HCT116 (cell line): ENCODE measurements around the gene IRF4. TPM values are rescaled to one million over a fixed set of nuclear protein-coding genes. Genes with fewer than 3 reads are reported as not detected.

Source experiments
- ATAC-seq: fragments of 200-7000 bp; cut with Tn5 transposase; 2 replicates; pipeline ENCODE4 v1.9.1; 2020; ENCODE audit warnings: mild to moderate bottlenecking, moderate library complexity
- BruUV-seq: library from RNA; stranded (reverse); fragments of 400-500 nt; replicated peaks from 2 replicates; lab custom pipeline; 2021; lab: Mats Ljungman, UMichigan
- CTCF ChIA-PET: fragments of 300-600 bp; sonication (Branson Sonifier 250); formaldehyde crosslinking; loops from one replicate; lab custom pipeline; 2021; ENCODE audit warnings: antibody characterized with exemption; lab: Charles Lee
- POLR2A ChIA-PET: fragments of 300-600, 350-600 bp; sonication (Branson Sonifier 250); formaldehyde crosslinking; loops from one replicate; lab custom pipeline; 2021; ENCODE audit warnings: antibody characterized with exemption; lab: Charles Lee
- RAD21 ChIA-PET, 2 experiments: fragments of 300-600 bp; sonication (Branson Sonifier 250); formaldehyde crosslinking; loops; one replicate each; lab custom pipeline; 2023; ENCODE audit warnings: low total read pairs in 2 of 2; ENCODE audit not compliant: uncharacterized antibody in 2 of 2, unreplicated experiment in 2 of 2, low non-redundant PET in 1 of 2; lab: Charles Lee
- DNase-seq: peaks from one replicate; pipeline ENCODE4 v3.0.0-alpha.2; 2010; ENCODE audit warnings: low read depth, low spot score
- H2AFZ ChIP-seq: fragments of 200-600 bp; shearing (Covaris generic), sonication (generic); 2 replicates; pipeline ENCODE4 v1.6.1; 2017; ENCODE audit warnings: low read depth, mixed run types, mixed read lengths, antibody characterized with exemption, low read length; ENCODE audit not compliant: poor library complexity, severe bottlenecking
- H3K27ac ChIP-seq: 2 replicates; pipeline ENCODE4 v1.5.1; 2012; ENCODE audit warnings: low read depth, low read length
- H3K27me3 ChIP-seq: fragments of 200-600 bp; sonication (generic); 2 replicates; pipeline ENCODE4 v1.6.1; 2016; ENCODE audit warnings: mixed run types, low read length, mixed read lengths; ENCODE audit not compliant: insufficient read depth
- H3K36me3 ChIP-seq, 2 experiments: fragments of 200-500 bp in 1 of 2; fragments of 200-600 bp in 1 of 2; sonication (Bioruptor generic) in 1 of 2; sonication (generic) in 1 of 2; 2 replicates each; pipeline versions ENCODE4 v1.5.1 to v1.6.1; 2014 to 2016; ENCODE audit warnings: low read length in 2 of 2, inconsistent platforms in 1 of 2, mixed read lengths in 1 of 2, mixed run types in 1 of 2; ENCODE audit not compliant: insufficient read depth in 2 of 2, control insufficient read depth in 1 of 2
- H3K4me1 ChIP-seq, 2 experiments: fragments of 200-600 bp in 1 of 2; sonication (generic) in 1 of 2; 2 replicates each; pipeline versions ENCODE4 v1.5.1 to v1.6.1; 2012 to 2017; ENCODE audit warnings: low read length in 2 of 2, inconsistent platforms in 1 of 2, mild to moderate bottlenecking in 1 of 2, mixed read lengths in 1 of 2, mixed run types in 1 of 2, moderate library complexity in 1 of 2; ENCODE audit not compliant: insufficient read depth in 2 of 2, control insufficient read depth in 1 of 2
- H3K4me2 ChIP-seq: fragments of 200-600 bp; sonication (generic); 2 replicates; pipeline ENCODE4 v1.6.1; 2017; ENCODE audit warnings: mixed run types, low read length, mixed read lengths
- H3K4me3 ChIP-seq, 2 experiments: fragments of 200-600 bp in 1 of 2; sonication (generic) in 1 of 2; replicated peaks in 1 of 2; 2 replicates each; pipeline ENCODE4 v1.5.1; 2011 to 2016; ENCODE audit warnings: low read length in 2 of 2, control low read depth in 1 of 2, low read depth in 1 of 2, mild to moderate bottlenecking in 1 of 2, mixed read lengths in 1 of 2, mixed run types in 1 of 2
- H3K79me2 ChIP-seq: fragments of 200-600 bp; sonication (generic); 2 replicates; pipeline ENCODE4 v1.6.1; 2017; ENCODE audit warnings: mild to moderate bottlenecking, mixed run types, low read length, moderate library complexity, mixed read lengths; ENCODE audit not compliant: insufficient read depth
- H3K9ac ChIP-seq: fragments of 200-600 bp; sonication (generic); 2 replicates; pipeline ENCODE4 v1.6.1; 2016; ENCODE audit warnings: low read length, mixed read lengths
- H3K9me2 ChIP-seq: fragments of 200-600 bp; sonication (generic), shearing (Covaris generic); 2 replicates; pipeline ENCODE4 v1.6.1; 2017; ENCODE audit warnings: mixed run types, mild to moderate bottlenecking, moderate library complexity; ENCODE audit not compliant: insufficient read depth
- H3K9me3 ChIP-seq, 2 experiments: fragments of 200-500 bp in 1 of 2; fragments of 200-600 bp in 1 of 2; sonication (Bioruptor generic) in 1 of 2; sonication (generic) in 1 of 2; 2 replicates each; pipeline ENCODE4 v1.6.1; 2014 to 2017; ENCODE audit warnings: low read length in 2 of 2, mixed read lengths in 2 of 2, inconsistent platforms in 1 of 2, low read depth in 1 of 2, mild to moderate bottlenecking in 1 of 2, mixed run types in 1 of 2, moderate library complexity in 1 of 2; ENCODE audit not compliant: control insufficient read depth in 1 of 2, insufficient read depth in 1 of 2
- H4K20me1 ChIP-seq: fragments of 200-600 bp; sonication (generic), shearing (Covaris generic); 2 replicates; pipeline ENCODE4 v1.6.1; 2017; ENCODE audit warnings: mixed run types, mild to moderate bottlenecking, moderate library complexity; ENCODE audit not compliant: insufficient read depth
- CEBPB ChIP-seq: IDR thresholded peaks from 2 replicates; pipeline ENCODE4 v1.6.1; 2012; ENCODE audit warnings: low read depth
- EGR1 ChIP-seq: IDR thresholded peaks from 2 replicates; pipeline ENCODE4 v1.6.1; 2012; ENCODE audit warnings: low read depth
- ELF1 ChIP-seq: IDR thresholded peaks from 2 replicates; pipeline ENCODE4 v1.6.1; 2012; ENCODE audit warnings: low read depth, borderline replicate concordance
- EZH2 ChIP-seq: fragments of 200-600 bp; sonication (generic); IDR thresholded peaks from 2 replicates; pipeline ENCODE4 v1.6.1; 2017; ENCODE audit warnings: antibody characterized with exemption, mixed run types
- EZH2phosphoT487 ChIP-seq: fragments of 200-600 bp; IDR thresholded peaks from 2 replicates; pipeline ENCODE4 v1.6.1; 2018; ENCODE audit warnings: antibody characterized with exemption, borderline replicate concordance
- JUND ChIP-seq: IDR thresholded peaks from 2 replicates; pipeline ENCODE4 v1.6.1; 2012
- RAD21 ChIP-seq: IDR thresholded peaks from 2 replicates; pipeline ENCODE4 v1.6.1; 2012; ENCODE audit warnings: low read depth, mild to moderate bottlenecking
- SIN3A ChIP-seq: IDR thresholded peaks from 2 replicates; pipeline ENCODE4 v1.6.1; 2012; ENCODE audit warnings: low read depth
- SP1 ChIP-seq: IDR thresholded peaks from 2 replicates; pipeline ENCODE4 v1.6.1; 2012; ENCODE audit warnings: low read depth
- SRF ChIP-seq: IDR thresholded peaks from 2 replicates; pipeline ENCODE4 v1.6.1; 2012; ENCODE audit warnings: low read depth
- TCF7L2 ChIP-seq: IDR thresholded peaks from 2 replicates; pipeline ENCODE4 v1.7.0; 2011; ENCODE audit warnings: borderline replicate concordance, inconsistent platforms; ENCODE audit not compliant: insufficient read depth, insufficient read length; ENCODE audit errors: extremely low read depth
- YY1 ChIP-seq: IDR thresholded peaks from 2 replicates; pipeline ENCODE4 v1.6.1; 2011; ENCODE audit warnings: low read length, low read depth, moderate library complexity, mild to moderate bottlenecking; ENCODE audit not compliant: insufficient replicate concordance; ENCODE audit errors: extremely low read depth
- ZNF274 ChIP-seq: fragments of 200-500 bp; sonication (Bioruptor generic); IDR thresholded peaks from 2 replicates; pipeline ENCODE4 v1.6.1; 2014; ENCODE audit warnings: mild to moderate bottlenecking, low read depth, low read length, inconsistent platforms
- intact Hi-C: fragments of 100-400 bp; cut with micrococcal nuclease; formaldehyde crosslinking; loops from 2 replicates; pipeline ENCODE4 v1.10.0; 2022
- total RNA-seq: library from RNA; stranded (reverse); gene quantifications from one replicate; pipeline ENCODE4 v1.2.1, GENCODE V29; 2021; ENCODE audit not compliant: unreplicated experiment
- TF ChIP-seq, protein P1 (sequence below): IDR thresholded peaks from 2 replicates; pipeline ENCODE4 v1.6.1; 2011; ENCODE audit warnings: mild to moderate bottlenecking, low read length, moderate library complexity; ENCODE audit not compliant: insufficient replicate concordance; ENCODE audit errors: extremely low read depth
- TF ChIP-seq, protein P2 (sequence below), 3 experiments: fragments of 200-600 bp in 1 of 3; sonication (generic) in 1 of 3; IDR thresholded peaks in 2 of 3; conservative IDR thresholded peaks in 1 of 3; 2 replicates each; pipeline ENCODE4 v1.5.1; 2012 to 2017; ENCODE audit warnings: low read depth in 2 of 3, low read length in 2 of 3, antibody characterized with exemption in 1 of 3, borderline replicate concordance in 1 of 3, control low read depth in 1 of 3, mild to moderate bottlenecking in 1 of 3, mixed read lengths in 1 of 3, mixed run types in 1 of 3, moderate library complexity in 1 of 3; ENCODE audit not compliant: insufficient read depth in 1 of 3
- TF ChIP-seq, protein P3 (sequence below): IDR thresholded peaks from 2 replicates; pipeline ENCODE4 v1.6.1; 2012

IRF4 gene
- total RNA-seq, 1 experiment from 2014 or later = 1.2 TPM

DNA sequence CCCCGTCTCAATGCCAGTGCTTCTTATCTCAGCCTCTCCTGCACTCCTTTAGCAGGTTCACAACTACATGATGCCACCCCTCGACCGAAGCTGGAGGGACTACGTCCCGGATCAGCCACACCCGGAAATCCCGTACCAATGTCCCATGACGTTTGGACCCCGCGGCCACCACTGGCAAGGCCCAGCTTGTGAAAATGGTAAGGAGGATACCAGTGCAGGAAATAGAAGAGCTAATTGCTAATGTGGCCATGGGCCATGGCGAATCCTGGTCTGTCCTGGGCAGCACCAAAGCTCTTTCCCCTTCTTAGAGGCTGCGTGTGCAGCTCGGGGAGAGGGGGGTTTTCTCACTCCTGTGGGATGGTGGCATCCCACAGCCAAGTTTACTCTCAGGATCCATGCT, 5.5 kb downstream of the IRF4 start:
- intact Hi-C loops = no loop called here
- Histone ChIP-seq H3K4me1 (no peaks in the 10 kb centered on the region), H3K27me3 (peaks cover 12% of the 10 kb centered on the region; the same call in 1 of the 2 replicates), H3K9me3 (no peaks in the 10 kb centered on the region), H3K9ac (no peak overlapping the region), H2AFZ (no peak overlapping the region), H3K27ac (no peak overlapping the region), H3K4me3 (no peak overlapping the region), H3K4me2 (no peak overlapping the region), H4K20me1 (no peaks in the 10 kb centered on the region), H3K36me3 (no peaks in the 10 kb centered on the region), H3K79me2 (no peaks in the 10 kb centered on the region), H3K9me2 (no peaks in the 10 kb centered on the region)
- TF ChIP-seq, protein P1, sequence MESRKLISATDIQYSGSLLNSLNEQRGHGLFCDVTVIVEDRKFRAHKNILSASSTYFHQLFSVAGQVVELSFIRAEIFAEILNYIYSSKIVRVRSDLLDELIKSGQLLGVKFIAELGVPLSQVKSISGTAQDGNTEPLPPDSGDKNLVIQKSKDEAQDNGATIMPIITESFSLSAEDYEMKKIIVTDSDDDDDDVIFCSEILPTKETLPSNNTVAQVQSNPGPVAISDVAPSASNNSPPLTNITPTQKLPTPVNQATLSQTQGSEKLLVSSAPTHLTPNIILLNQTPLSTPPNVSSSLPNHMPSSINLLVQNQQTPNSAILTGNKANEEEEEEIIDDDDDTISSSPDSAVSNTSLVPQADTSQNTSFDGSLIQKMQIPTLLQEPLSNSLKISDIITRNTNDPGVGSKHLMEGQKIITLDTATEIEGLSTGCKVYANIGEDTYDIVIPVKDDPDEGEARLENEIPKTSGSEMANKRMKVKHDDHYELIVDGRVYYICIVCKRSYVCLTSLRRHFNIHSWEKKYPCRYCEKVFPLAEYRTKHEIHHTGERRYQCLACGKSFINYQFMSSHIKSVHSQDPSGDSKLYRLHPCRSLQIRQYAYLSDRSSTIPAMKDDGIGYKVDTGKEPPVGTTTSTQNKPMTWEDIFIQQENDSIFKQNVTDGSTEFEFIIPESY = no peak
- TF ChIP-seq ZNF274 (no peak), SP1 (no peak), ELF1 (no peak), CEBPB (no peak), EZH2 (no peak), EGR1 (no peak), EZH2phosphoT487 (no peak), SIN3A (no peak), SRF (no peak), YY1 (no peak), JUND (no peak), RAD21 (no peak), TCF7L2 (no peak)
- TF ChIP-seq, protein P2, sequence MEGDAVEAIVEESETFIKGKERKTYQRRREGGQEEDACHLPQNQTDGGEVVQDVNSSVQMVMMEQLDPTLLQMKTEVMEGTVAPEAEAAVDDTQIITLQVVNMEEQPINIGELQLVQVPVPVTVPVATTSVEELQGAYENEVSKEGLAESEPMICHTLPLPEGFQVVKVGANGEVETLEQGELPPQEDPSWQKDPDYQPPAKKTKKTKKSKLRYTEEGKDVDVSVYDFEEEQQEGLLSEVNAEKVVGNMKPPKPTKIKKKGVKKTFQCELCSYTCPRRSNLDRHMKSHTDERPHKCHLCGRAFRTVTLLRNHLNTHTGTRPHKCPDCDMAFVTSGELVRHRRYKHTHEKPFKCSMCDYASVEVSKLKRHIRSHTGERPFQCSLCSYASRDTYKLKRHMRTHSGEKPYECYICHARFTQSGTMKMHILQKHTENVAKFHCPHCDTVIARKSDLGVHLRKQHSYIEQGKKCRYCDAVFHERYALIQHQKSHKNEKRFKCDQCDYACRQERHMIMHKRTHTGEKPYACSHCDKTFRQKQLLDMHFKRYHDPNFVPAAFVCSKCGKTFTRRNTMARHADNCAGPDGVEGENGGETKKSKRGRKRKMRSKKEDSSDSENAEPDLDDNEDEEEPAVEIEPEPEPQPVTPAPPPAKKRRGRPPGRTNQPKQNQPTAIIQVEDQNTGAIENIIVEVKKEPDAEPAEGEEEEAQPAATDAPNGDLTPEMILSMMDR (IDR thresholded peaks at IDR 0.05 in 2 of 3, conservative IDR thresholded peaks at IDR 0.05 in 1 of 3; ENCODE audit: borderline replicate concordance in 1 of 3, insufficient read depth in 1 of 3, low read depth in 2 of 3, low read length in 2 of 3) = no peak
- TF ChIP-seq, protein P3, sequence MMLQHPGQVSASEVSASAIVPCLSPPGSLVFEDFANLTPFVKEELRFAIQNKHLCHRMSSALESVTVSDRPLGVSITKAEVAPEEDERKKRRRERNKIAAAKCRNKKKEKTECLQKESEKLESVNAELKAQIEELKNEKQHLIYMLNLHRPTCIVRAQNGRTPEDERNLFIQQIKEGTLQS = no peak
- RAD21 ChIA-PET = no interaction called here
- ATAC-seq = no peak
- DNase-seq = no peak
- POLR2A ChIA-PET = no interaction called here
- CTCF ChIA-PET = no interaction called here
- BruUV-seq = no TSS peak
